Ishikawa (cell line): ENCODE results near the gene CLSTN2.

ENCODE experiments used
- CEBPB ChIP-seq: IDR thresholded peaks from 2 replicates; pipeline ENCODE4 v1.6.1; 2012
- CREB1 ChIP-seq: IDR thresholded peaks from 2 replicates; pipeline ENCODE4 v1.6.1; 2012; ENCODE audit warnings: low read depth
- EGR1 ChIP-seq: IDR thresholded peaks from 2 replicates; pipeline ENCODE4 v1.6.1; 2012
- EP300 ChIP-seq: IDR thresholded peaks from 2 replicates; pipeline ENCODE4 v1.6.1; 2012; ENCODE audit warnings: borderline replicate concordance
- FOXM1 ChIP-seq: IDR thresholded peaks from 2 replicates; pipeline ENCODE4 v1.6.1; 2012; ENCODE audit warnings: low read depth, borderline replicate concordance
- MAX ChIP-seq: IDR thresholded peaks from 2 replicates; pipeline ENCODE4 v1.6.1; 2012
- NFIC ChIP-seq: IDR thresholded peaks from 2 replicates; pipeline ENCODE4 v1.6.1; 2012
- RAD21 ChIP-seq: IDR thresholded peaks from 2 replicates; pipeline ENCODE4 v1.6.1; 2012; ENCODE audit warnings: low read depth
- REST ChIP-seq: IDR thresholded peaks from 2 replicates; pipeline ENCODE4 v1.6.1; 2012; ENCODE audit warnings: low read depth, mild to moderate bottlenecking
- TAF1 ChIP-seq: IDR thresholded peaks from 2 replicates; pipeline ENCODE4 v1.6.1; 2012; ENCODE audit warnings: low read depth, mild to moderate bottlenecking
- TCF12 ChIP-seq: IDR thresholded peaks from 2 replicates; pipeline ENCODE4 v1.6.1; 2012; ENCODE audit warnings: low read depth
- TEAD4 ChIP-seq: IDR thresholded peaks from 2 replicates; pipeline ENCODE4 v1.6.1; 2012
- USF1 ChIP-seq: IDR thresholded peaks from 2 replicates; pipeline ENCODE4 v1.6.1; 2012
- YY1 ChIP-seq: IDR thresholded peaks from 2 replicates; pipeline ENCODE4 v1.6.1; 2012; ENCODE audit warnings: low read depth
- ZBTB7A ChIP-seq: IDR thresholded peaks from 2 replicates; pipeline ENCODE4 v1.6.1; 2012; ENCODE audit warnings: low read depth

Gene CLSTN2

GRCh38 chr3:139957844-139958243, 22.9 kb downstream of the CLSTN2 start:
- TF ChIP-seq FOXM1 (no peak), YY1 (no peak), MAX (no peak), EGR1 (no peak), TAF1 (no peak), TEAD4 (no peak)

- TF ChIP-seq NFIC (no peak), REST (no peak), TCF12 (no peak), MAX (no peak), CEBPB (no peak), EP300 (no peak), RAD21 (no peak), EGR1 (no peak), TAF1 (no peak), USF1 (no peak), FOXM1 (no peak), YY1 (no peak), ZBTB7A (no peak), CREB1 (no peak)
Measured at GRCh38 chr3:139969386-139969785, 34.4 kb downstream of the CLSTN2 start.

- TF ChIP-seq REST (peak; percentile 80), TAF1 (no peak)
Measured at GRCh38 chr3:139970526-139970925, 35.5 kb downstream of the CLSTN2 start.

- TF ChIP-seq CREB1, result no peak
- no peak for TF ChIP-seq YY1
- no peak for TF ChIP-seq REST
- no peak for TF ChIP-seq EP300
- no peak for TF ChIP-seq RAD21
- no peak for TF ChIP-seq NFIC
- no peak for TF ChIP-seq ZBTB7A
- no peak for TF ChIP-seq MAX
- no peak for TF ChIP-seq TEAD4
Measured at GRCh38 chr3:139974809-139975425, 39.9 kb downstream of the CLSTN2 start.

GRCh38 chr3:139975594-139976365, 40.8 kb downstream of the CLSTN2 start:
- TF ChIP-seq EP300, result no peak
- TF ChIP-seq EGR1, result no peak
